Left lung (tissue), 10 donors: ENCODE results near the gene GBGT1. TPM values are rescaled to one million over a fixed set of nuclear protein-coding genes. Genes with fewer than 3 reads are reported as not detected.
"Not testable (repeated sequence)": the region's sequence is repeated elsewhere in the genome, so short reads cannot be mapped to it uniquely, and the experiment has no call there.

Experiments
- ATAC-seq: fragments of 200-7000 bp; cut with Tn5 transposase; one replicate; pipeline ENCODE4 v1.9.1; 2020; ENCODE audit warnings: moderate library complexity
- DNase-seq, 4 donors: peaks; one replicate each; pipeline ENCODE4 v3.0.0-alpha.2; 2013 to 2020
- H3K27ac ChIP-seq, 2 donors: fragments of 200-600 bp; sonication (generic) in 1 of 2; one replicate each; pipeline versions ENCODE4 v1.5.0 to v1.8.0; 2020 to 2021
- H3K27me3 ChIP-seq, 2 donors: fragments of 200-600 bp; sonication (generic) in 1 of 2; one replicate each; pipeline versions ENCODE4 v1.5.0 to v1.8.0; 2020 to 2021
- H3K36me3 ChIP-seq, 2 donors: fragments of 200-600 bp; sonication (generic) in 1 of 2; one replicate each; pipeline versions ENCODE4 v1.5.0 to v1.8.0; 2020 to 2021
- H3K4me1 ChIP-seq, 2 donors: fragments of 200-600 bp; one replicate each; pipeline ENCODE4 v1.8.0; 2021
- H3K4me3 ChIP-seq, 2 donors: fragments of 200-600 bp; sonication (generic) in 1 of 2; one replicate each; pipeline versions ENCODE4 v1.5.0 to v1.8.0; 2020 to 2021; ENCODE audit warnings: mild to moderate bottlenecking in 1 of 2
- H3K9me3 ChIP-seq, 2 donors: fragments of 200-600 bp; sonication (generic) in 1 of 2; one replicate each; pipeline versions ENCODE4 v1.5.0 to v1.8.0; 2020 to 2021
- CTCF ChIP-seq, 2 donors: fragments of 200-600 bp; sonication (generic) in 1 of 2; IDR thresholded peaks; one replicate each; pipeline versions ENCODE4 v1.5.0 to v1.8.0; 2021; ENCODE audit warnings: antibody characterized with exemption in 2 of 2
- intact Hi-C, 2 donors: fragments of 100-400 bp; cut with DNase I; formaldehyde crosslinking; loops; one replicate each; pipeline versions ENCODE4 v1.11.2 to v1.14.2; 2022
- polyA plus RNA-seq, 6 donors: library from polyadenylated mRNA; unstranded; fragments of 120-200 nt; gene quantifications; one replicate each; pipeline ENCODE4 v1.2.1, GENCODE V29; 2013; ENCODE audit not compliant: insufficient read length in 6 of 6
- total RNA-seq, 2 donors: library from RNA; stranded (reverse); fragmentation: NEBNext Ultra II Directional; extraction: Animal tissue kit (Norgen Biotek cat#: 25700); gene quantifications; one replicate each; pipeline ENCODE4 v1.2.1, GENCODE V29; 2021
- donor health status: DM: no; HTN: yes; CAD: no.
- donor health status: DM: no; HTN: no; CAD: no.

GBGT1 gene
- total and polyA plus RNA-seq, 8 donors, result 2.7 to 45.1 (median 4.9) TPM

GRCh38 chr9:133171161-133171961, 7.6 kb upstream of the GBGT1 start:
- no peak for ATAC-seq
- intact Hi-C loops, result no loop called here

GRCh38 chr9:133170716-133171115, 7.0 kb upstream of the GBGT1 start:
- intact Hi-C loops, result no loop called here
- H3K9me3 ChIP-seq, result no peaks in the 10 kb centered on the region
- ATAC-seq (no peak), DNase-seq (no peak)
- no peak overlapping the region for H3K27ac ChIP-seq
- H3K36me3 ChIP-seq, result no peaks in the 10 kb centered on the region
- H3K4me3 ChIP-seq, result no peak overlapping the region
- no peak for TF ChIP-seq CTCF (IDR thresholded peaks at IDR 0.05)
- H3K4me1 ChIP-seq, result no peaks in the 10 kb centered on the region
- H3K27me3 ChIP-seq, result peaks cover 0 to 11% of the 10 kb centered on the region in 2 donors

More at GRCh38 chr9:133171161-133171961, 7.6 kb upstream of the GBGT1 start:
- Histone ChIP-seq H3K36me3 (no peaks in the 10 kb centered on the region), H3K9me3 (no peaks in the 10 kb centered on the region), H3K27ac (no peak overlapping the region), H3K4me1 (no peaks in the 10 kb centered on the region), H3K27me3 (peaks cover 0 to 17% of the 10 kb centered on the region in 2 donors), H3K4me3 (no peak overlapping the region)
- DNase-seq, result no peak
- TF ChIP-seq CTCF (IDR thresholded peaks at IDR 0.05), result no peak

GRCh38 chr9:133169687-133170086, 6.0 kb upstream of the GBGT1 start:
- intact Hi-C loops, DNase-seq, H3K27ac ChIP-seq, H3K9me3 ChIP-seq, H3K4me1 ChIP-seq, H3K4me3 ChIP-seq, ATAC-seq, H3K36me3 ChIP-seq: not testable (repeated sequence)
- H3K27me3 ChIP-seq, result peaks cover 0 to 11% of the 10 kb centered on the region in 2 donors

GRCh38 chr9:133169102-133169501, 5.4 kb upstream of the GBGT1 start:
- no peak for DNase-seq
- Histone ChIP-seq H3K27ac (no peak overlapping the region), H3K36me3 (no peaks in the 10 kb centered on the region), H3K9me3 (no peaks in the 10 kb centered on the region), H3K4me1 (peaks cover 0 to 6% of the 10 kb centered on the region in 2 donors), H3K27me3 (peaks cover 0 to 13% of the 10 kb centered on the region in 2 donors), H3K4me3 (no peak overlapping the region)
- TF ChIP-seq CTCF (IDR thresholded peaks at IDR 0.05), result no peak
- ATAC-seq, result no peak
- intact Hi-C loops, result no loop called here

GRCh38 chr9:133168432-133168831, 4.7 kb upstream of the GBGT1 start:
- TF ChIP-seq CTCF (IDR thresholded peaks at IDR 0.05), result no peak
- H3K27me3 ChIP-seq, result peaks cover 0 to 20% of the 10 kb centered on the region in 2 donors

More at GRCh38 chr9:133168432-133168831, 4.7 kb upstream of the GBGT1 start:
- Histone ChIP-seq H3K9me3 (no peaks in the 10 kb centered on the region), H3K27ac (no peak overlapping the region), H3K4me3 (no peak overlapping the region), H3K36me3 (no peaks in the 10 kb centered on the region), H3K4me1 (peaks cover 5 to 12% of the 10 kb centered on the region in 2 donors)
- DNase-seq (no peak), ATAC-seq (no peak)
- intact Hi-C loops, result no loop called here
